HepG2 (cell line): ENCODE measurements around the gene YBX2. TPM values are rescaled to one million over a fixed set of nuclear protein-coding genes. Genes with fewer than 3 reads are reported as not detected.

Experiments used
- EEA1 ChIP-seq: sonication (generic); formaldehyde crosslinking; IDR thresholded peaks from 2 replicates; pipeline ENCODE4 v1.5.1; 2020; ENCODE audit warnings: mild to moderate bottlenecking, missing genetic modification reagents, borderline replicate concordance
- FOXP1 ChIP-seq, 2 experiments: fragments of 450-650 bp in 1 of 2; IDR thresholded peaks; 2 replicates each; pipeline ENCODE4 v1.6.1; 2017 to 2018; ENCODE audit warnings: antibody characterized with exemption in 1 of 2
- RARA ChIP-seq: IDR thresholded peaks from 2 replicates; pipeline ENCODE4 v1.6.1; 2016; ENCODE audit warnings: missing genetic modification reagents, missing compliant biosample characterization
- RBFOX2 ChIP-seq: fragments of 200-400 bp; formaldehyde crosslinking; IDR thresholded peaks from 2 replicates; pipeline ENCODE4 v1.6.1; 2017; ENCODE audit warnings: low read depth, mild to moderate bottlenecking, low read length
- SYNCRIP ChIP-seq: fragments of 200-400 bp; formaldehyde crosslinking; IDR thresholded peaks from 2 replicates; pipeline ENCODE4 v1.6.1; 2018; ENCODE audit warnings: mild to moderate bottlenecking, low read depth, low read length; ENCODE audit not compliant: insufficient read depth
- TBP ChIP-seq: sonication (generic); formaldehyde crosslinking; IDR thresholded peaks from 2 replicates; pipeline ENCODE4 v1.5.0; 2020; ENCODE audit warnings: missing genetic modification reagents
- ZBTB21 ChIP-seq: sonication (generic); formaldehyde crosslinking; IDR thresholded peaks from 2 replicates; pipeline ENCODE4 v1.4.0; 2020; ENCODE audit warnings: missing genetic modification reagents
- ZNF274 ChIP-seq: sonication (generic); formaldehyde crosslinking; IDR thresholded peaks from 2 replicates; pipeline ENCODE4 v1.5.1; 2020; ENCODE audit warnings: mild to moderate bottlenecking, missing genetic modification reagents
- ZNF33A ChIP-seq: sonication (generic); formaldehyde crosslinking; IDR thresholded peaks from 2 replicates; pipeline ENCODE4 v1.5.1; 2020; ENCODE audit warnings: missing genetic modification reagents, mild to moderate bottlenecking, moderate library complexity, borderline replicate concordance
- polyA plus RNA-seq, 8 experiments: library from polyadenylated mRNA; depleted of rRNA in 3 of 8; stranded (reverse) in 7 of 8; unstranded in 1 of 8; fragments of >200 nt; fragmentation: Illumina TruSeq in 4 of 8; extraction: Trizol in 4 of 8; gene quantifications; 2 replicates each; pipeline versions ENCODE4 v1.2.1 to v1.2.3, GENCODE V29; 2011 to 2016; ENCODE audit warnings: low read depth in 4 of 8, missing spikeins in 1 of 8, mixed read lengths in 1 of 8; ENCODE audit not compliant: insufficient read depth in 1 of 8
- total RNA-seq, 5 experiments: library from RNA; depleted of rRNA; stranded (reverse); fragments of >200 nt; fragmentation: Illumina TruSeq; extraction: Trizol; gene quantifications; 2 replicates each; pipeline ENCODE4 v1.2.3, GENCODE V29; 2016; ENCODE audit warnings: low read depth in 1 of 5
- TF ChIP-seq, protein P1 (sequence below): sonication (generic); formaldehyde crosslinking; IDR thresholded peaks from 2 replicates; pipeline ENCODE4 v1.8.0; 2022; ENCODE audit warnings: mild to moderate bottlenecking, missing genetic modification reagents, borderline replicate concordance
- TF ChIP-seq, protein P2 (sequence below): sonication (generic); formaldehyde crosslinking; IDR thresholded peaks from 2 replicates; pipeline ENCODE4 v1.4.0; 2020; ENCODE audit warnings: missing genetic modification reagents, borderline replicate concordance
- TF ChIP-seq, protein P3 (sequence below): IDR thresholded peaks from 2 replicates; pipeline ENCODE4 v1.6.1; 2012; ENCODE audit warnings: inconsistent platforms
- TF ChIP-seq, protein P4 (sequence below): sonication (generic); formaldehyde crosslinking; IDR thresholded peaks from 2 replicates; pipeline ENCODE4 v1.4.0; 2020; ENCODE audit warnings: low read depth, mild to moderate bottlenecking, missing genetic modification reagents
- TF ChIP-seq, protein P5 (sequence below): conservative IDR thresholded peaks from 2 replicates; pipeline ENCODE4 v1.6.1; 2018; ENCODE audit warnings: missing genetic modification reagents
- TF ChIP-seq, protein P6 (sequence below): sonication (generic); formaldehyde crosslinking; IDR thresholded peaks from 2 replicates; pipeline ENCODE4 v1.5.1; 2020; ENCODE audit warnings: mild to moderate bottlenecking, missing genetic modification reagents, borderline replicate concordance

Gene YBX2
- total and polyA plus RNA-seq, 2 of the 13 experiments (the other 11 are each of a cell fraction or from before 2014, with no cell fraction given), result 0.12 to 0.22 TPM

DNA sequence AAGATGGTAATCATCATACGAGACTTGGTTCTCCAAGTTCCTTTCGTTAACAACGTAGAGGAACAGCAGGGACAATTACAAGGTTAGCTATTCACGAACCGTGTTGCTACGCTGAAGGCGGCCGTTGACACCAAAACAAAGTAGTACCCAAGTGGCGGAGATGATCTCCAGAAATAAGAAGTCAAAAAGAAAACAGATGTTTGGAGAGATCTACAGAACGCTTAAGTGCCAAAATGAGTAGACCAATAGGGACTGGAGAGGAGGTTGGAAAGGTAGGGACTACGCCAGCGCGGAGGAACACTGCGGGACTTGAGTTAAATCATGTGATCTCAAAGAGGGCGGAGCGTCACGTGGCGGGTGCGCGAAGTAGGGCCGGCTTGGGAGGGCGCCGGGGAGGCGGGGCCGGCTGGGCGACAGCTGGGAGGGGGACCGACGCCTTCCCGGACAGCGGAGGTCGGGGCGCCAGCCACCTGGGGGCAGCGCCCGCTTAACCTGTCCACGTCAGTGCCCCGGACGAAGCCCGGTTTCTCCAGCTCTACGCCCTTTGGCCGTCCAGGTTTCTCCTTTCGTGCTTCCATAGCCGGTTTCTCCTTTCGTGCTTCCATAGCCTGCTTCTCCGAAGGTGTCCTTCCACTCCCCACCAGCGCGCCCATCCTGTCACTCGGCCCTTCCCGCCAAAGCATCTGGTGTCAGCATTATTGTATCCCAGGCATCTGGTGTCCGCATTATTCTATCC lies 51.6 kb downstream of the YBX2 start (continued):
- TF ChIP-seq, protein P1, sequence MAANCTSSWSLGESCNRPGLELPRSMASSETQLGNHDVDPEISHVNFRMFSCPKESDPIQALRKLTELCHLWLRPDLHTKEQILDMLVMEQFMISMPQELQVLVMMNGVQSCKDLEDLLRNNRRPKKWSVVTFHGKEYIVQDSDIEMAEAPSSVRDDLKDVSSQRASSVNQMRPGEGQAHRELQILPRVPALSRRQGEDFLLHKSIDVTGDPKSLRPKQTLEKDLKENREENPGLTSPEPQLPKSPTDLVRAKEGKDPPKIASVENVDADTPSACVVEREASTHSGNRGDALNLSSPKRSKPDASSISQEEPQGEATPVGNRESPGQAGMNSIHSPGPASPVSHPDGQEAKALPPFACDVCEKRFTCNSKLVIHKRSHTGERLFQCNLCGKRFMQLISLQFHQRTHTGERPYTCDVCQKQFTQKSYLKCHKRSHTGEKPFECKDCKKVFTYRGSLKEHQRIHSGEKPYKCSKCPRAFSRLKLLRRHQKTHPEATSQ, result no peak
- TF ChIP-seq FOXP1 (IDR thresholded peaks at IDR 0.05) (no peak; the same call in 1 of the 2 replicates), FOXP1 (CRISPR knock-in tag; IDR thresholded peaks at IDR 0.05) (peak; percentile 70; the same call in 1 of the 2 replicates), ZNF33A (CRISPR knock-in tag) (no peak), TBP (CRISPR knock-in tag) (no peak), RARA (peak; percentile 51), ZNF274 (no peak; the same call in 1 of the 2 replicates), ZBTB21 (CRISPR knock-in tag) (peak; percentile 41; the same call in 1 of the 2 replicates), EEA1 (CRISPR knock-in tag) (0 out of 2 replicates have a peak, but pooled peaks have one; percentile 36), RBFOX2 (peak; percentile 85), SYNCRIP (no peak)
- TF ChIP-seq, protein P2, sequence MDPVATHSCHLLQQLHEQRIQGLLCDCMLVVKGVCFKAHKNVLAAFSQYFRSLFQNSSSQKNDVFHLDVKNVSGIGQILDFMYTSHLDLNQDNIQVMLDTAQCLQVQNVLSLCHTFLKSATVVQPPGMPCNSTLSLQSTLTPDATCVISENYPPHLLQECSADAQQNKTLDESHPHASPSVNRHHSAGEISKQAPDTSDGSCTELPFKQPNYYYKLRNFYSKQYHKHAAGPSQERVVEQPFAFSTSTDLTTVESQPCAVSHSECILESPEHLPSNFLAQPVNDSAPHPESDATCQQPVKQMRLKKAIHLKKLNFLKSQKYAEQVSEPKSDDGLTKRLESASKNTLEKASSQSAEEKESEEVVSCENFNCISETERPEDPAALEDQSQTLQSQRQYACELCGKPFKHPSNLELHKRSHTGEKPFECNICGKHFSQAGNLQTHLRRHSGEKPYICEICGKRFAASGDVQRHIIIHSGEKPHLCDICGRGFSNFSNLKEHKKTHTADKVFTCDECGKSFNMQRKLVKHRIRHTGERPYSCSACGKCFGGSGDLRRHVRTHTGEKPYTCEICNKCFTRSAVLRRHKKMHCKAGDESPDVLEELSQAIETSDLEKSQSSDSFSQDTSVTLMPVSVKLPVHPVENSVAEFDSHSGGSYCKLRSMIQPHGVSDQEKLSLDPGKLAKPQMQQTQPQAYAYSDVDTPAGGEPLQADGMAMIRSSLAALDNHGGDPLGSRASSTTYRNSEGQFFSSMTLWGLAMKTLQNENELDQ (CRISPR knock-in tag), result no peak
- TF ChIP-seq, protein P3, sequence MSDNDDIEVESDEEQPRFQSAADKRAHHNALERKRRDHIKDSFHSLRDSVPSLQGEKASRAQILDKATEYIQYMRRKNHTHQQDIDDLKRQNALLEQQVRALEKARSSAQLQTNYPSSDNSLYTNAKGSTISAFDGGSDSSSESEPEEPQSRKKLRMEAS, result peak; percentile 92
- TF ChIP-seq, protein P4, sequence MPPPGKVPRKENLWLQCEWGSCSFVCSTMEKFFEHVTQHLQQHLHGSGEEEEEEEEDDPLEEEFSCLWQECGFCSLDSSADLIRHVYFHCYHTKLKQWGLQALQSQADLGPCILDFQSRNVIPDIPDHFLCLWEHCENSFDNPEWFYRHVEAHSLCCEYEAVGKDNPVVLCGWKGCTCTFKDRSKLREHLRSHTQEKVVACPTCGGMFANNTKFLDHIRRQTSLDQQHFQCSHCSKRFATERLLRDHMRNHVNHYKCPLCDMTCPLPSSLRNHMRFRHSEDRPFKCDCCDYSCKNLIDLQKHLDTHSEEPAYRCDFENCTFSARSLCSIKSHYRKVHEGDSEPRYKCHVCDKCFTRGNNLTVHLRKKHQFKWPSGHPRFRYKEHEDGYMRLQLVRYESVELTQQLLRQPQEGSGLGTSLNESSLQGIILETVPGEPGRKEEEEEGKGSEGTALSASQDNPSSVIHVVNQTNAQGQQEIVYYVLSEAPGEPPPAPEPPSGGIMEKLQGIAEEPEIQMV, result no peak; the same call in 1 of the 2 replicates
- TF ChIP-seq, protein P5, sequence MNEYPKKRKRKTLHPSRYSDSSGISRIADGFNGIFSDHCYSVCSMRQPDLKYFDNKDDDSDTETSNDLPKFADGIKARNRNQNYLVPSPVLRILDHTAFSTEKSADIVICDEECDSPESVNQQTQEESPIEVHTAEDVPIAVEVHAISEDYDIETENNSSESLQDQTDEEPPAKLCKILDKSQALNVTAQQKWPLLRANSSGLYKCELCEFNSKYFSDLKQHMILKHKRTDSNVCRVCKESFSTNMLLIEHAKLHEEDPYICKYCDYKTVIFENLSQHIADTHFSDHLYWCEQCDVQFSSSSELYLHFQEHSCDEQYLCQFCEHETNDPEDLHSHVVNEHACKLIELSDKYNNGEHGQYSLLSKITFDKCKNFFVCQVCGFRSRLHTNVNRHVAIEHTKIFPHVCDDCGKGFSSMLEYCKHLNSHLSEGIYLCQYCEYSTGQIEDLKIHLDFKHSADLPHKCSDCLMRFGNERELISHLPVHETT, result peak; percentile 84
- TF ChIP-seq, protein P6, sequence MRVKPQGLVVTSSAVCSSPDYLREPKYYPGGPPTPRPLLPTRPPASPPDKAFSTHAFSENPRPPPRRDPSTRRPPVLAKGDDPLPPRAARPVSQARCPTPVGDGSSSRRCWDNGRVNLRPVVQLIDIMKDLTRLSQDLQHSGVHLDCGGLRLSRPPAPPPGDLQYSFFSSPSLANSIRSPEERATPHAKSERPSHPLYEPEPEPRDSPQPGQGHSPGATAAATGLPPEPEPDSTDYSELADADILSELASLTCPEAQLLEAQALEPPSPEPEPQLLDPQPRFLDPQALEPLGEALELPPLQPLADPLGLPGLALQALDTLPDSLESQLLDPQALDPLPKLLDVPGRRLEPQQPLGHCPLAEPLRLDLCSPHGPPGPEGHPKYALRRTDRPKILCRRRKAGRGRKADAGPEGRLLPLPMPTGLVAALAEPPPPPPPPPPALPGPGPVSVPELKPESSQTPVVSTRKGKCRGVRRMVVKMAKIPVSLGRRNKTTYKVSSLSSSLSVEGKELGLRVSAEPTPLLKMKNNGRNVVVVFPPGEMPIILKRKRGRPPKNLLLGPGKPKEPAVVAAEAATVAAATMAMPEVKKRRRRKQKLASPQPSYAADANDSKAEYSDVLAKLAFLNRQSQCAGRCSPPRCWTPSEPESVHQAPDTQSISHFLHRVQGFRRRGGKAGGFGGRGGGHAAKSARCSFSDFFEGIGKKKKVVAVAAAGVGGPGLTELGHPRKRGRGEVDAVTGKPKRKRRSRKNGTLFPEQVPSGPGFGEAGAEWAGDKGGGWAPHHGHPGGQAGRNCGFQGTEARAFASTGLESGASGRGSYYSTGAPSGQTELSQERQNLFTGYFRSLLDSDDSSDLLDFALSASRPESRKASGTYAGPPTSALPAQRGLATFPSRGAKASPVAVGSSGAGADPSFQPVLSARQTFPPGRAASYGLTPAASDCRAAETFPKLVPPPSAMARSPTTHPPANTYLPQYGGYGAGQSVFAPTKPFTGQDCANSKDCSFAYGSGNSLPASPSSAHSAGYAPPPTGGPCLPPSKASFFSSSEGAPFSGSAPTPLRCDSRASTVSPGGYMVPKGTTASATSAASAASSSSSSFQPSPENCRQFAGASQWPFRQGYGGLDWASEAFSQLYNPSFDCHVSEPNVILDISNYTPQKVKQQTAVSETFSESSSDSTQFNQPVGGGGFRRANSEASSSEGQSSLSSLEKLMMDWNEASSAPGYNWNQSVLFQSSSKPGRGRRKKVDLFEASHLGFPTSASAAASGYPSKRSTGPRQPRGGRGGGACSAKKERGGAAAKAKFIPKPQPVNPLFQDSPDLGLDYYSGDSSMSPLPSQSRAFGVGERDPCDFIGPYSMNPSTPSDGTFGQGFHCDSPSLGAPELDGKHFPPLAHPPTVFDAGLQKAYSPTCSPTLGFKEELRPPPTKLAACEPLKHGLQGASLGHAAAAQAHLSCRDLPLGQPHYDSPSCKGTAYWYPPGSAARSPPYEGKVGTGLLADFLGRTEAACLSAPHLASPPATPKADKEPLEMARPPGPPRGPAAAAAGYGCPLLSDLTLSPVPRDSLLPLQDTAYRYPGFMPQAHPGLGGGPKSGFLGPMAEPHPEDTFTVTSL (CRISPR knock-in tag), result no peak
